HepG2 (cell line): ENCODE results near the gene KANSL3. TPM values are rescaled to one million over a fixed set of nuclear protein-coding genes. Genes with fewer than 3 reads are reported as not detected.

Experiments used
- ATAC-seq: fragments of 200-7000 bp; cut with Tn5 transposase; 3 replicates; pipeline ENCODE4 v1.9.1; 2020; ENCODE audit warnings: mild to moderate bottlenecking, moderate library complexity
- BruUV-seq: library from RNA; stranded (reverse); fragments of 400-500 nt; replicated peaks from 2 replicates; lab custom pipeline; 2021; lab: Mats Ljungman, UMichigan
- CTCF ChIA-PET: fragments of 300-600 bp; formaldehyde crosslinking; extraction: SDS; loops from one replicate; lab custom pipeline; 2021; ENCODE audit warnings: low total read pairs, inconsistent platforms, low intra/inter-chr PET ratio; lab: Yijun Ruan, JAX
- POLR2A ChIA-PET: fragments of 350-600 bp; sonication (Branson Sonifier 250); formaldehyde crosslinking; loops from one replicate; lab custom pipeline; 2020; ENCODE audit warnings: antibody characterized with exemption, inconsistent platforms; lab: Yijun Ruan, JAX
- DNase-seq: peaks from one replicate; pipeline ENCODE4 v3.0.0-alpha.2; 2015; ENCODE audit warnings: low spot score
- FAIRE-seq: peaks from 3 replicates; lab custom pipeline; 2011; peaks lifted over from hg19 to GRCh38; lab: Jason Lieb, UNC
- H2AFZ ChIP-seq: one replicate; pipeline ENCODE4 v1.6.1; 2011; ENCODE audit warnings: low read length, inconsistent platforms
- H3K27ac ChIP-seq: fragments of 300-600 bp; 3 replicates; pipeline ENCODE4 v1.8.0; 2011; ENCODE audit warnings: mixed run types, mild to moderate bottlenecking, mixed read lengths, low read length, inconsistent platforms; ENCODE audit not compliant: insufficient read depth; ENCODE audit errors: extremely low read length
- H3K27me3 ChIP-seq, 2 experiments: fragments of 200-600 bp in 1 of 2; 2 replicates in 1 of 2; 3 replicates in 1 of 2; pipeline versions ENCODE4 v1.6.0 to v1.8.0; 2011; ENCODE audit warnings: low read length in 2 of 2, mild to moderate bottlenecking in 2 of 2, moderate library complexity in 2 of 2, inconsistent platforms in 1 of 2; ENCODE audit not compliant: insufficient read depth in 2 of 2, control insufficient read depth in 1 of 2
- H3K36me3 ChIP-seq, 2 experiments: fragments of 200-600 bp in 1 of 2; replicated peaks in 1 of 2; 2 replicates in 1 of 2; 3 replicates in 1 of 2; pipeline versions ENCODE4 v1.5.1 to v1.8.0; 2011; ENCODE audit warnings: low read length in 2 of 2, inconsistent platforms in 1 of 2; ENCODE audit not compliant: insufficient read depth in 2 of 2, control insufficient read depth in 1 of 2
- H3K4me1 ChIP-seq: 2 replicates; pipeline ENCODE4 v1.5.1; 2012; ENCODE audit warnings: low read length, inconsistent platforms; ENCODE audit not compliant: insufficient read depth
- H3K4me2 ChIP-seq: 2 replicates; pipeline ENCODE4 v1.6.0; 2011; ENCODE audit warnings: low read depth, low read length, inconsistent platforms
- H3K4me3 ChIP-seq, 3 experiments: fragments of 200-600 bp in 1 of 3; sonication (generic), shearing (Covaris generic) in 1 of 3; replicated peaks in 1 of 3; 2 replicates each; pipeline ENCODE4 v1.5.1; 2011 to 2016; ENCODE audit warnings: low read length in 3 of 3, inconsistent platforms in 2 of 3, low read depth in 2 of 3, mild to moderate bottlenecking in 2 of 3, control low read depth in 1 of 3, mixed read lengths in 1 of 3; ENCODE audit not compliant: insufficient read depth in 1 of 3
- H3K79me2 ChIP-seq: one replicate; pipeline ENCODE4 v1.6.1; 2011; ENCODE audit warnings: low read length, inconsistent platforms; ENCODE audit not compliant: insufficient read depth
- H3K9ac ChIP-seq: 2 replicates; pipeline ENCODE4 v1.6.0; 2011; ENCODE audit warnings: mild to moderate bottlenecking, low read depth, low read length, inconsistent platforms; ENCODE audit not compliant: insufficient read depth
- H3K9me3 ChIP-seq: 2 replicates; pipeline ENCODE4 v1.5.1; 2012; ENCODE audit warnings: mild to moderate bottlenecking, low read length
- H4K20me1 ChIP-seq: 2 replicates; pipeline ENCODE4 v1.6.0; 2011; ENCODE audit warnings: inconsistent platforms, mild to moderate bottlenecking, low read length, moderate library complexity; ENCODE audit not compliant: insufficient read depth
- FOXJ3 ChIP-seq: sonication (generic); formaldehyde crosslinking; IDR thresholded peaks from 2 replicates; pipeline ENCODE4 v1.4.0; 2020; ENCODE audit warnings: missing genetic modification reagents, mild to moderate bottlenecking, borderline replicate concordance
- MAF1 ChIP-seq: sonication (generic); formaldehyde crosslinking; IDR thresholded peaks from 2 replicates; pipeline ENCODE4 v1.5.0; 2020; ENCODE audit warnings: missing genetic modification reagents, borderline replicate concordance
- MAFK ChIP-seq, 2 experiments: IDR thresholded peaks in 1 of 2; conservative IDR thresholded peaks in 1 of 2; 2 replicates each; pipeline ENCODE4 v1.6.1; 2011; ENCODE audit warnings: improper control_type of control experiment in 2 of 2, low read length in 2 of 2
- MATR3 ChIP-seq: sonication (generic); formaldehyde crosslinking; IDR thresholded peaks from 2 replicates; pipeline ENCODE4 v1.4.0; 2020; ENCODE audit warnings: missing genetic modification reagents
- NCOA1 ChIP-seq: sonication (generic); formaldehyde crosslinking; IDR thresholded peaks from 2 replicates; pipeline ENCODE4 v1.9.0; 2021; ENCODE audit warnings: missing genetic modification reagents
- NFRKB ChIP-seq: fragments of 450-650 bp; IDR thresholded peaks from 2 replicates; pipeline ENCODE4 v1.6.1; 2017
- NR2C2 ChIP-seq: sonication (generic); formaldehyde crosslinking; IDR thresholded peaks from 2 replicates; pipeline ENCODE4 v1.4.0; 2020; ENCODE audit warnings: missing genetic modification reagents, mild to moderate bottlenecking, moderate library complexity, borderline replicate concordance
- PCBP2 ChIP-seq: fragments of 200-400 bp; formaldehyde crosslinking; optimal IDR thresholded peaks from 2 replicates; pipeline ENCODE3; 2018; ENCODE audit warnings: low read length, low read depth; ENCODE audit not compliant: poor library complexity, severe bottlenecking
- SETDB1 ChIP-seq: sonication (generic); formaldehyde crosslinking; IDR thresholded peaks from 2 replicates; pipeline ENCODE4 v1.5.1; 2020; ENCODE audit warnings: missing genetic modification reagents, mild to moderate bottlenecking, borderline replicate concordance
- ZC3H4 ChIP-seq: sonication (generic); formaldehyde crosslinking; IDR thresholded peaks from 2 replicates; pipeline ENCODE4 v1.4.0; 2020; ENCODE audit warnings: missing genetic modification reagents, borderline replicate concordance
- ZNF335 ChIP-seq: sonication (generic); formaldehyde crosslinking; IDR thresholded peaks from 2 replicates; pipeline ENCODE4 v1.4.0; 2020; ENCODE audit warnings: missing genetic modification reagents
- ZNF672 ChIP-seq: sonication (generic); formaldehyde crosslinking; IDR thresholded peaks from 2 replicates; pipeline ENCODE4 v1.8.1; 2022; ENCODE audit warnings: missing genetic modification reagents
- WGBS: methylation state at CpG from one replicate; pipeline ENCODE4 v1.1.6; 2017; ENCODE audit warnings: low lambda C conversion rate; 5-methylcytosine and 5-hydroxymethylcytosine counted together
- in situ Hi-C: cut with HindIII; loops from 2 replicates; pipeline ENCODE4 v1.10.0; 2017; ENCODE audit warnings: low pct_unique_long_range_greater_than_20kb; ENCODE audit not compliant: extremely low pct_ligation_motif_present
- intact Hi-C: fragments of 100-400 bp; cut with micrococcal nuclease; formaldehyde crosslinking; loops from one replicate; pipeline ENCODE4 v1.10.0; 2022; ENCODE audit not compliant: unreplicated experiment
- polyA plus RNA-seq, 8 experiments: library from polyadenylated mRNA; depleted of rRNA in 3 of 8; stranded (reverse) in 7 of 8; unstranded in 1 of 8; fragments of >200 nt; fragmentation: Illumina TruSeq in 4 of 8; extraction: Trizol in 4 of 8; gene quantifications; 2 replicates each; pipeline versions ENCODE4 v1.2.1 to v1.2.3, GENCODE V29; 2011 to 2016; ENCODE audit warnings: low read depth in 4 of 8, missing spikeins in 1 of 8, mixed read lengths in 1 of 8; ENCODE audit not compliant: insufficient read depth in 1 of 8
- total RNA-seq, 5 experiments: library from RNA; depleted of rRNA; stranded (reverse); fragments of >200 nt; fragmentation: Illumina TruSeq; extraction: Trizol; gene quantifications; 2 replicates each; pipeline ENCODE4 v1.2.3, GENCODE V29; 2016; ENCODE audit warnings: low read depth in 1 of 5
- TF ChIP-seq, protein P1 (sequence below): sonication (generic); formaldehyde crosslinking; IDR thresholded peaks from 2 replicates; pipeline ENCODE4 v1.8.1; 2023; ENCODE audit warnings: mild to moderate bottlenecking, missing genetic modification reagents
- TF ChIP-seq, protein P2 (sequence below): sonication (generic); formaldehyde crosslinking; IDR thresholded peaks from 2 replicates; pipeline ENCODE4 v1.9.0; 2021; ENCODE audit warnings: missing genetic modification reagents, borderline replicate concordance

The KANSL3 gene
- total and polyA plus RNA-seq, 2 of the 13 experiments (the other 11 are each of a cell fraction or from before 2014, with no cell fraction given): 20.8 to 37.3 TPM

DNA sequence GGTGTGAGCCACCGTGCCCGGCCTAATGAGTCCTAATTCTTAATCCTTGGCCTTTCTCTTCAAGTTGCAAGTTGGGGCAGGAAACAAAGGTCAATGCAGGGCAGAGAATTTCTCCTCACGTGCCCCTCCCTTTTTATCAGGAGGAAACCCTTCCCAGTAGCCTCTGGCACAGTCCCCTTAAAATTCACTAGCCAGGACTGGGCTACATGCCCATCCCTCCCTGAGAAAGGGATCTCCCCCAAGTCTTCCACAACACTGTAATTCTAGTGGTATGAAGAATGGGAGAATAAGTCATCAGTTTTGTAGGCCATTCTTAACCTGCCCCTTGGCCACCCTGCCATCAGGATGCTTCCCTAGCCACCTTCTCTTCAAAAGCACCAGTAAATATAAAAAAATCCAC is 59.4 kb downstream of the KANSL3 start:
- Histone ChIP-seq H3K4me3 (no peak overlapping the region), H3K4me1 (no peaks in the 10 kb centered on the region), H3K9me3 (no peaks in the 10 kb centered on the region), H3K27me3 (no peaks in the 10 kb centered on the region), H3K36me3 (no peaks in the 10 kb centered on the region), H4K20me1 (no peaks in the 10 kb centered on the region), H2AFZ (no peak overlapping the region), H3K9ac (no peak overlapping the region), H3K4me2 (no peak overlapping the region), H3K27ac (no peak overlapping the region), H3K79me2 (no peaks in the 10 kb centered on the region)
- CTCF ChIA-PET: no interaction called here
- DNase-seq (no peak), FAIRE-seq (no peak), ATAC-seq (no peak)
- 50% methylated on average over 3 of the region's 3 CpGs for WGBS
- POLR2A ChIA-PET: no interaction called here
- TF ChIP-seq FOXJ3 (CRISPR knock-in tag) (no peak), MATR3 (CRISPR knock-in tag) (no peak), ZC3H4 (CRISPR knock-in tag) (no peak), ZNF672 (CRISPR knock-in tag) (no peak), MAFK (conservative IDR thresholded peaks at IDR 0.05 in 1 of 2, IDR thresholded peaks at IDR 0.05 in 1 of 2; ENCODE audit: low read length in 2 of 2) (no peak), PCBP2 (no peak), NFRKB (no peak)
- TF ChIP-seq, protein P1, sequence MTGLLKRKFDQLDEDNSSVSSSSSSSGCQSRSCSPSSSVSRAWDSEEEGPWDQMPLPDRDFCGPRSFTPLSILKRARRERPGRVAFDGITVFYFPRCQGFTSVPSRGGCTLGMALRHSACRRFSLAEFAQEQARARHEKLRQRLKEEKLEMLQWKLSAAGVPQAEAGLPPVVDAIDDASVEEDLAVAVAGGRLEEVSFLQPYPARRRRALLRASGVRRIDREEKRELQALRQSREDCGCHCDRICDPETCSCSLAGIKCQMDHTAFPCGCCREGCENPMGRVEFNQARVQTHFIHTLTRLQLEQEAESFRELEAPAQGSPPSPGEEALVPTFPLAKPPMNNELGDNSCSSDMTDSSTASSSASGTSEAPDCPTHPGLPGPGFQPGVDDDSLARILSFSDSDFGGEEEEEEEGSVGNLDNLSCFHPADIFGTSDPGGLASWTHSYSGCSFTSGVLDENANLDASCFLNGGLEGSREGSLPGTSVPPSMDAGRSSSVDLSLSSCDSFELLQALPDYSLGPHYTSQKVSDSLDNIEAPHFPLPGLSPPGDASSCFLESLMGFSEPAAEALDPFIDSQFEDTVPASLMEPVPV (CRISPR knock-in tag): no peak
- BruUV-seq: no TSS peak
- in situ Hi-C loops: no loop called here
- intact Hi-C loops: no loop called here

DNA sequence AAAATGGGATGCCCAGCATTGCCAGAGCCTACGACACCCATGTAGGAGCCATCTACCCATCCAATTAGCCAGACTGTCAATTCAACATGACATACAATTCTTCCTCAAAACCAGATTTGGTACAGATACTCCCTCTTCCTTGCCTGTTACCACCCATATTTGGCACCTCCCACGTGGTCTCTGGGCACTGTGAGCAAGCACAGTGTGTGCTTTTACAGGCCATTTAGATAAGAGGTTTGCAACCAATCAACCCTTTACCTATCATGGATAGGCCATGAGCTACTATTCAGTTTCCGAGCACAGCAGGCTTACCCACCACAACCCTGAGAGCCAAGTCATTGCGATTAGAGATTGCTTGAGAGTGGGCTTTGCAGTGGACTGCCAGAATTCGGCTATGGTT is 60.6 kb downstream of the KANSL3 start:
- ChIA-PET CTCF (no interaction called here), POLR2A (no interaction called here)
- no peak overlapping the region for H3K4me2 ChIP-seq
- DNase-seq (no peak), ATAC-seq (no peak), FAIRE-seq (no peak)
- H3K9me3 ChIP-seq: no peaks in the 10 kb centered on the region
- H3K27me3 ChIP-seq: no peaks in the 10 kb centered on the region
- no peak overlapping the region for H2AFZ ChIP-seq
- in situ Hi-C loops: no loop called here
- H3K9ac ChIP-seq: no peak overlapping the region
- H4K20me1 ChIP-seq: no peaks in the 10 kb centered on the region
- WGBS: 65% methylated on average over 5 of the region's 5 CpGs
- intact Hi-C loops: no loop called here
- no peaks in the 10 kb centered on the region for H3K79me2 ChIP-seq
- no peaks in the 10 kb centered on the region for H3K36me3 ChIP-seq
- BruUV-seq: no TSS peak
- H3K27ac ChIP-seq: no peak overlapping the region
- H3K4me3 ChIP-seq: no peak overlapping the region
- H3K4me1 ChIP-seq: no peaks in the 10 kb centered on the region
- no peak for TF ChIP-seq SETDB1 (CRISPR knock-in tag)
- TF ChIP-seq MAF1 (CRISPR knock-in tag): no peak
- no peak for TF ChIP-seq ZNF335 (CRISPR knock-in tag)
- no peak for TF ChIP-seq NCOA1
- TF ChIP-seq, protein P2, sequence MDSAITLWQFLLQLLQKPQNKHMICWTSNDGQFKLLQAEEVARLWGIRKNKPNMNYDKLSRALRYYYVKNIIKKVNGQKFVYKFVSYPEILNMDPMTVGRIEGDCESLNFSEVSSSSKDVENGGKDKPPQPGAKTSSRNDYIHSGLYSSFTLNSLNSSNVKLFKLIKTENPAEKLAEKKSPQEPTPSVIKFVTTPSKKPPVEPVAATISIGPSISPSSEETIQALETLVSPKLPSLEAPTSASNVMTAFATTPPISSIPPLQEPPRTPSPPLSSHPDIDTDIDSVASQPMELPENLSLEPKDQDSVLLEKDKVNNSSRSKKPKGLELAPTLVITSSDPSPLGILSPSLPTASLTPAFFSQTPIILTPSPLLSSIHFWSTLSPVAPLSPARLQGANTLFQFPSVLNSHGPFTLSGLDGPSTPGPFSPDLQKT (CRISPR knock-in tag): no peak
- no peak for TF ChIP-seq NR2C2 (CRISPR knock-in tag)
